Parathyroid adenoma (tissue), 2 donors: ENCODE measurements around the gene SLC2A13.

ENCODE experiments used
- H2AFZ ChIP-seq: fragments of 300-600 bp; sonication (generic); one replicate; pipeline ENCODE4 v1.7.0; 2017; ENCODE audit warnings: antibody characterized with exemption, mild to moderate bottlenecking
- H3K27ac ChIP-seq: fragments of 300-600 bp; sonication (generic); one replicate; pipeline ENCODE4 v1.7.0; 2017
- H3K27me3 ChIP-seq: fragments of 300-600 bp; sonication (generic); one replicate; pipeline ENCODE4 v1.7.0; 2017; ENCODE audit warnings: low read length; ENCODE audit not compliant: control insufficient read depth, insufficient read depth
- H3K36me3 ChIP-seq: fragments of 300-600 bp; sonication (generic); one replicate; pipeline ENCODE4 v1.7.0; 2017; ENCODE audit warnings: low read length; ENCODE audit not compliant: control insufficient read depth, insufficient read depth
- H3K4me1 ChIP-seq: fragments of 300-600 bp; sonication (generic); one replicate; pipeline ENCODE4 v1.7.0; 2017; ENCODE audit warnings: control low read depth
- H3K4me2 ChIP-seq: fragments of 300-600 bp; sonication (generic); one replicate; pipeline ENCODE4 v1.7.0; 2017; ENCODE audit warnings: low read length
- H3K4me3 ChIP-seq: fragments of 300-600 bp; sonication (generic); one replicate; pipeline ENCODE4 v1.7.0; 2017; ENCODE audit warnings: low read depth, low read length
- H3K79me2 ChIP-seq: fragments of 300-600 bp; sonication (generic); one replicate; pipeline ENCODE4 v1.7.0; 2017; ENCODE audit warnings: control low read depth
- H3K9ac ChIP-seq: fragments of 300-600 bp; sonication (generic); one replicate; pipeline ENCODE4 v1.7.0; 2017; ENCODE audit warnings: mild to moderate bottlenecking
- H3K9me3 ChIP-seq: fragments of 300-600 bp; sonication (generic); one replicate; pipeline ENCODE4 v1.7.0; 2017; ENCODE audit warnings: low read length; ENCODE audit not compliant: control insufficient read depth
- CTCF ChIP-seq: fragments of 300-600 bp; sonication (generic); IDR thresholded peaks from one replicate; pipeline ENCODE4 v1.7.0; 2017; ENCODE audit warnings: antibody characterized with exemption, mild to moderate bottlenecking
- donor health status: primary hyperparathyroidism.

SLC2A13 gene

GRCh38 chr12:39971348-39971747 is 134.5 kb downstream of the SLC2A13 start:
- Histone ChIP-seq H3K79me2 (peaks cover 22% of the 10 kb centered on the region), H3K36me3 (no peaks in the 10 kb centered on the region), H3K9me3 (no peaks in the 10 kb centered on the region), H3K4me2 (no peak overlapping the region), H2AFZ (no peak overlapping the region), H3K27me3 (no peaks in the 10 kb centered on the region), H3K27ac (no peak overlapping the region), H3K4me1 (no peaks in the 10 kb centered on the region), H3K4me3 (no peak overlapping the region), H3K9ac (no peak overlapping the region)
- no peak for TF ChIP-seq CTCF

GRCh38 chr12:39966721-39967120 is 139.2 kb downstream of the SLC2A13 start:
- Histone ChIP-seq H3K79me2 (peaks cover 14% of the 10 kb centered on the region), H3K4me1 (no peaks in the 10 kb centered on the region), H3K9me3 (no peaks in the 10 kb centered on the region), H3K4me2 (no peak overlapping the region), H3K27ac (no peak overlapping the region), H3K9ac (no peak overlapping the region), H3K36me3 (no peaks in the 10 kb centered on the region), H3K27me3 (no peaks in the 10 kb centered on the region), H3K4me3 (no peak overlapping the region), H2AFZ (no peak overlapping the region)
- TF ChIP-seq CTCF = no peak

- H3K9ac ChIP-seq = no peak overlapping the region
- H2AFZ ChIP-seq = no peak overlapping the region
- H3K36me3 ChIP-seq = no peaks in the 10 kb centered on the region
- H3K4me1 ChIP-seq = no peaks in the 10 kb centered on the region
- no peak for TF ChIP-seq CTCF
- no peaks in the 10 kb centered on the region for H3K27me3 ChIP-seq
- H3K27ac ChIP-seq = no peak overlapping the region
- no peak overlapping the region for H3K4me2 ChIP-seq
- H3K79me2 ChIP-seq = peaks cover 17% of the 10 kb centered on the region
- H3K9me3 ChIP-seq = no peaks in the 10 kb centered on the region
- H3K4me3 ChIP-seq = no peak overlapping the region
Measured at GRCh38 chr12:39966256-39966655, 139.6 kb downstream of the SLC2A13 start.

GRCh38 chr12:39959467-39959866 is 146.4 kb downstream of the SLC2A13 start:
- Histone ChIP-seq H3K27me3 (no peaks in the 10 kb centered on the region), H3K9me3 (no peaks in the 10 kb centered on the region), H3K4me1 (no peaks in the 10 kb centered on the region), H3K36me3 (no peaks in the 10 kb centered on the region), H2AFZ (no peak overlapping the region), H3K4me3 (no peak overlapping the region), H3K27ac (no peak overlapping the region), H3K79me2 (peaks cover 40% of the 10 kb centered on the region), H3K9ac (no peak overlapping the region), H3K4me2 (no peak overlapping the region)
- no peak for TF ChIP-seq CTCF

GRCh38 chr12:39959031-39959430 is 146.8 kb downstream of the SLC2A13 start:
- Histone ChIP-seq H3K4me1 (peaks cover 2% of the 10 kb centered on the region), H3K79me2 (peaks cover 41% of the 10 kb centered on the region), H3K27ac (no peak overlapping the region), H3K4me3 (no peak overlapping the region), H3K36me3 (no peaks in the 10 kb centered on the region), H3K9ac (no peak overlapping the region), H3K9me3 (no peaks in the 10 kb centered on the region), H3K4me2 (no peak overlapping the region), H2AFZ (no peak overlapping the region), H3K27me3 (no peaks in the 10 kb centered on the region)
- no peak for TF ChIP-seq CTCF
